WTC11 (cell line): Measurements from ENCODE around the gene MAPKAPK3. TPM values are rescaled to one million over a fixed set of nuclear protein-coding genes. Genes with fewer than 3 reads are reported as not detected.

ENCODE experiments used
- ATAC-seq: fragments of 200-7000 bp; cut with Tn5 transposase; 2 replicates; pipeline ENCODE4 v1.10.0; 2021; ENCODE audit warnings: mild to moderate bottlenecking, moderate library complexity
- CTCF ChIA-PET: fragments of 300-600 bp; sonication (Branson Sonifier 250); formaldehyde crosslinking; loops from one replicate; lab custom pipeline; 2021; ENCODE audit warnings: antibody characterized with exemption; lab: Charles Lee
- POLR2A ChIA-PET: fragments of 350-600 bp; sonication (Branson Sonifier 250); formaldehyde crosslinking; loops from one replicate; lab custom pipeline; 2021; ENCODE audit warnings: antibody characterized with exemption; lab: Charles Lee
- DNase-seq: peaks from one replicate; pipeline ENCODE4 v3.0.0; 2021; ENCODE audit warnings: low spot score
- H3K27ac Mint-ChIP-seq: 2 replicates; pipeline ENCODE4 v1.8.0; 2021; ENCODE audit warnings: mixed read lengths
- H3K27me3 Mint-ChIP-seq: 2 replicates; pipeline ENCODE4 v1.8.0; 2021; ENCODE audit warnings: low read depth, mild to moderate bottlenecking, moderate library complexity, mixed read lengths
- H3K36me3 Mint-ChIP-seq: 2 replicates; pipeline ENCODE4 v1.8.0; 2021; ENCODE audit warnings: mixed read lengths
- H3K4me1 Mint-ChIP-seq: 2 replicates; pipeline ENCODE4 v1.8.0; 2022; ENCODE audit warnings: mixed read lengths
- H3K4me3 Mint-ChIP-seq: 2 replicates; pipeline ENCODE4 v1.8.0; 2021; ENCODE audit warnings: mild to moderate bottlenecking, moderate library complexity, mixed read lengths
- H3K9me3 Mint-ChIP-seq: 2 replicates; pipeline ENCODE4 v1.8.0; 2021; ENCODE audit warnings: mixed read lengths
- CREM ChIP-seq: sonication (generic); formaldehyde crosslinking; IDR thresholded peaks from 2 replicates; pipeline ENCODE4 v1.8.1; 2022; ENCODE audit warnings: mild to moderate bottlenecking, missing genetic modification reagents, moderate library complexity
- FOXP1 ChIP-seq: sonication (generic); formaldehyde crosslinking; IDR thresholded peaks from 2 replicates; pipeline ENCODE4 v1.8.0; 2022; ENCODE audit warnings: missing genetic modification reagents, mild to moderate bottlenecking, moderate library complexity, borderline replicate concordance
- GABPB1 ChIP-seq: sonication (generic); formaldehyde crosslinking; IDR thresholded peaks from 2 replicates; pipeline ENCODE4 v1.8.1; 2023; ENCODE audit warnings: mild to moderate bottlenecking, missing genetic modification reagents
- GTF2I ChIP-seq: fragments of 250-450 bp; sonication (Bioruptor Pico); conservative IDR thresholded peaks from 2 replicates; pipeline ENCODE4 v1.4.0; 2021; ENCODE audit warnings: mild to moderate bottlenecking
- NR1H2 ChIP-seq: sonication (generic); formaldehyde crosslinking; IDR thresholded peaks from 2 replicates; pipeline ENCODE4 v1.9.0; 2021; ENCODE audit warnings: mild to moderate bottlenecking, moderate library complexity, missing genetic modification reagents
- RELA ChIP-seq: sonication (generic); formaldehyde crosslinking; IDR thresholded peaks from 2 replicates; pipeline ENCODE4 v1.8.1; 2022; ENCODE audit warnings: missing genetic modification reagents, mild to moderate bottlenecking, borderline replicate concordance
- SOX15 ChIP-seq: fragments of 250-450 bp; sonication (Bioruptor Pico); IDR thresholded peaks from 2 replicates; pipeline ENCODE4 v1.9.0; 2021; ENCODE audit warnings: mild to moderate bottlenecking
- TCF7 ChIP-seq: sonication (generic); formaldehyde crosslinking; IDR thresholded peaks from 2 replicates; pipeline ENCODE4 v1.8.0; 2022; ENCODE audit warnings: mild to moderate bottlenecking, low read depth, missing genetic modification reagents, moderate library complexity
- ZBTB21 ChIP-seq: sonication (generic); formaldehyde crosslinking; IDR thresholded peaks from 2 replicates; pipeline ENCODE4 v1.8.1; 2023; ENCODE audit warnings: mild to moderate bottlenecking, missing genetic modification reagents, borderline replicate concordance
- ZNF232 ChIP-seq: sonication (generic); formaldehyde crosslinking; IDR thresholded peaks from 2 replicates; pipeline ENCODE4 v1.8.0; 2022; ENCODE audit warnings: mild to moderate bottlenecking, missing genetic modification reagents
- ZNF317 ChIP-seq: sonication (generic); formaldehyde crosslinking; IDR thresholded peaks from 2 replicates; pipeline ENCODE4 v1.8.1; 2023; ENCODE audit warnings: low read depth, mild to moderate bottlenecking, moderate library complexity, missing genetic modification reagents, borderline replicate concordance
- total RNA-seq: library from RNA; stranded (reverse); gene quantifications from 3 replicates; pipeline ENCODE4 v1.2.3, GENCODE V29; 2021
- TF ChIP-seq, protein P1 (sequence below): sonication (generic); formaldehyde crosslinking; IDR thresholded peaks from 2 replicates; pipeline ENCODE4 v1.8.0; 2022; ENCODE audit warnings: missing genetic modification reagents
- TF ChIP-seq, protein P2 (sequence below): sonication (generic); formaldehyde crosslinking; conservative IDR thresholded peaks from 2 replicates; pipeline ENCODE4 v1.8.1; 2022; ENCODE audit warnings: mild to moderate bottlenecking, missing genetic modification reagents
- TF ChIP-seq, protein P3 (sequence below): fragments of 250-450 bp; sonication (Bioruptor Pico); conservative IDR thresholded peaks from 2 replicates; pipeline ENCODE4 v1.9.0; 2021; ENCODE audit warnings: mild to moderate bottlenecking
- TF ChIP-seq, protein P4 (sequence below): sonication (generic); formaldehyde crosslinking; IDR thresholded peaks from 2 replicates; pipeline ENCODE4 v1.8.1; 2023; ENCODE audit warnings: mild to moderate bottlenecking, missing genetic modification reagents, borderline replicate concordance
- TF ChIP-seq, protein P5 (sequence below): sonication (generic); formaldehyde crosslinking; IDR thresholded peaks from 2 replicates; pipeline ENCODE4 v1.8.1; 2022; ENCODE audit warnings: low read depth, mild to moderate bottlenecking, moderate library complexity, missing genetic modification reagents, borderline replicate concordance

MAPKAPK3 gene
- total RNA-seq, 1 experiment from 2014 or later, result 60.2 TPM

- no peak overlapping the region for H3K27ac Mint-ChIP-seq
- ChIA-PET POLR2A (no interaction called here), CTCF (interaction anchor here (0.9 to 4.4 kb wide), 5 partner anchors 18 to 276 kb away, joined by 3 to 70 read pairs (median 4); partner anchors contain the start of gene C3orf18)
- H3K36me3 Mint-ChIP-seq, result no peaks in the 10 kb centered on the region
- no peak overlapping the region for H3K4me3 Mint-ChIP-seq
- H3K27me3 Mint-ChIP-seq, result peaks cover 42% of the 10 kb centered on the region
- H3K9me3 Mint-ChIP-seq, result no peaks in the 10 kb centered on the region
- peaks cover 14% of the 10 kb centered on the region for H3K4me1 Mint-ChIP-seq
- ATAC-seq (no peak), DNase-seq (no peak)
- TF ChIP-seq, protein P1, sequence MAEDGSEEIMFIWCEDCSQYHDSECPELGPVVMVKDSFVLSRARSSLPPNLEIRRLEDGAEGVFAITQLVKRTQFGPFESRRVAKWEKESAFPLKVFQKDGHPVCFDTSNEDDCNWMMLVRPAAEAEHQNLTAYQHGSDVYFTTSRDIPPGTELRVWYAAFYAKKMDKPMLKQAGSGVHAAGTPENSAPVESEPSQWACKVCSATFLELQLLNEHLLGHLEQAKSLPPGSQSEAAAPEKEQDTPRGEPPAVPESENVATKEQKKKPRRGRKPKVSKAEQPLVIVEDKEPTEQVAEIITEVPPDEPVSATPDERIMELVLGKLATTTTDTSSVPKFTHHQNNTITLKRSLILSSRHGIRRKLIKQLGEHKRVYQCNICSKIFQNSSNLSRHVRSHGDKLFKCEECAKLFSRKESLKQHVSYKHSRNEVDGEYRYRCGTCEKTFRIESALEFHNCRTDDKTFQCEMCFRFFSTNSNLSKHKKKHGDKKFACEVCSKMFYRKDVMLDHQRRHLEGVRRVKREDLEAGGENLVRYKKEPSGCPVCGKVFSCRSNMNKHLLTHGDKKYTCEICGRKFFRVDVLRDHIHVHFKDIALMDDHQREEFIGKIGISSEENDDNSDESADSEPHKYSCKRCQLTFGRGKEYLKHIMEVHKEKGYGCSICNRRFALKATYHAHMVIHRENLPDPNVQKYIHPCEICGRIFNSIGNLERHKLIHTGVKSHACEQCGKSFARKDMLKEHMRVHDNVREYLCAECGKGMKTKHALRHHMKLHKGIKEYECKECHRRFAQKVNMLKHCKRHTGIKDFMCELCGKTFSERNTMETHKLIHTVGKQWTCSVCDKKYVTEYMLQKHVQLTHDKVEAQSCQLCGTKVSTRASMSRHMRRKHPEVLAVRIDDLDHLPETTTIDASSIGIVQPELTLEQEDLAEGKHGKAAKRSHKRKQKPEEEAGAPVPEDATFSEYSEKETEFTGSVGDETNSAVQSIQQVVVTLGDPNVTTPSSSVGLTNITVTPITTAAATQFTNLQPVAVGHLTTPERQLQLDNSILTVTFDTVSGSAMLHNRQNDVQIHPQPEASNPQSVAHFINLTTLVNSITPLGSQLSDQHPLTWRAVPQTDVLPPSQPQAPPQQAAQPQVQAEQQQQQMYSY, result no peak
- TF ChIP-seq, protein P2, sequence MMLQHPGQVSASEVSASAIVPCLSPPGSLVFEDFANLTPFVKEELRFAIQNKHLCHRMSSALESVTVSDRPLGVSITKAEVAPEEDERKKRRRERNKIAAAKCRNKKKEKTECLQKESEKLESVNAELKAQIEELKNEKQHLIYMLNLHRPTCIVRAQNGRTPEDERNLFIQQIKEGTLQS, result no peak
- TF ChIP-seq CREM (no peak), RELA (no peak), SOX15 (CRISPR knock-in tag) (no peak), FOXP1 (CRISPR knock-in tag) (no peak), GTF2I (no peak), GABPB1 (no peak)
- TF ChIP-seq, protein P3, sequence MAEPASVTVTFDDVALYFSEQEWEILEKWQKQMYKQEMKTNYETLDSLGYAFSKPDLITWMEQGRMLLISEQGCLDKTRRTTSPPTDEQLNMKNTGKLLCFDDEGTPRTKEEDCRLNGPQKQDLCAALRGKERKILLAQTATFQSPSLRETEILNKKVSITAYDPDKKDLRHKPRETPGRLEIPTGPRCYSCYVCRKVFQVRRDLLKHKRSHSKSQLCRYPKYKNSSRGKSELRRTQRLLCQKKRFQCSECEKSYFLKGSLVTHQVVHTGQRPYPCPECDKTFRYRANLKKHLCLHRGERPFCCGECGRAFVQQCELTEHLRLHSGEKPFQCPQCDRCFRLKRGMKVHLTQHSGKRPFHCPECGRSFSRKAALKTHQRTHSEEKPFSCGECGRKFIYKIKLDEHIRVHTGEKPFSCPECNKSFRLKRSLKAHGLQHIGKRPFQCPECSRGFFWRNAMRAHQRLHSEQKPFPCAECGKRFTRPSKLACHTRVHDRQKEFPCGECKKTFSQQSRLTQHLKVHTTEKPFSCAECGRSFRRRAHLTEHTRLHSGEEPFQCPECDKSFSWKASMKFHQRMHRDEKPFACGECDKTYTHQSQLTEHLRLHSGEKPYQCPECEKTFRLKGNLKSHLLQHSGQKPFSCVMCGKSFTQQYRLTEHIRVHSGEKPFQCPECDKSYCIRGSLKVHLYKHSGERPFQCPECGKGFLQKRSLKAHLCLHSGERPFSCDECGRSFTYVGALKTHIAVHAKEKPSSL (CRISPR knock-in tag), result no peak
Observed at GRCh38 chr3:50609071-50609762, 7.7 kb upstream of the MAPKAPK3 start.

DNA sequence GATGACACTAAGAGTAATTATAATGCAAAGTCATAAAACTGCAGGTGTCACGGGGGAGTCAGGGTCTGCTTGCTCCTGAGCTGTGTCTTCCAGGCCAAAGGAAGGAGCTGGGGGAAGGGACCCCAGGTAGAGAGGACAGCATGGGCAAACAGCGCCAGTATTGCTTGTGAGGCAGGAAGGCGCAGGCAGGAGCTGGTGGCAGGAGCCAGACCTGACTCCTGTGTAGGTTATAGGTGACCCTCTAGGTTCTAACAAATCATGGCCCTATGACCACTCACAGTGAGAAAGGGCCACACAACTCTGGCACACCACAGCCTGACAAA, 7.2 kb upstream of the MAPKAPK3 start:
- H3K4me1 Mint-ChIP-seq, result peaks cover 14% of the 10 kb centered on the region
- ATAC-seq, result no peak
- TF ChIP-seq ZNF317 (CRISPR knock-in tag) (no peak), TCF7 (CRISPR knock-in tag) (no peak), ZNF232 (CRISPR knock-in tag) (no peak), ZBTB21 (no peak), NR1H2 (CRISPR knock-in tag) (no peak)
- TF ChIP-seq, protein P4, sequence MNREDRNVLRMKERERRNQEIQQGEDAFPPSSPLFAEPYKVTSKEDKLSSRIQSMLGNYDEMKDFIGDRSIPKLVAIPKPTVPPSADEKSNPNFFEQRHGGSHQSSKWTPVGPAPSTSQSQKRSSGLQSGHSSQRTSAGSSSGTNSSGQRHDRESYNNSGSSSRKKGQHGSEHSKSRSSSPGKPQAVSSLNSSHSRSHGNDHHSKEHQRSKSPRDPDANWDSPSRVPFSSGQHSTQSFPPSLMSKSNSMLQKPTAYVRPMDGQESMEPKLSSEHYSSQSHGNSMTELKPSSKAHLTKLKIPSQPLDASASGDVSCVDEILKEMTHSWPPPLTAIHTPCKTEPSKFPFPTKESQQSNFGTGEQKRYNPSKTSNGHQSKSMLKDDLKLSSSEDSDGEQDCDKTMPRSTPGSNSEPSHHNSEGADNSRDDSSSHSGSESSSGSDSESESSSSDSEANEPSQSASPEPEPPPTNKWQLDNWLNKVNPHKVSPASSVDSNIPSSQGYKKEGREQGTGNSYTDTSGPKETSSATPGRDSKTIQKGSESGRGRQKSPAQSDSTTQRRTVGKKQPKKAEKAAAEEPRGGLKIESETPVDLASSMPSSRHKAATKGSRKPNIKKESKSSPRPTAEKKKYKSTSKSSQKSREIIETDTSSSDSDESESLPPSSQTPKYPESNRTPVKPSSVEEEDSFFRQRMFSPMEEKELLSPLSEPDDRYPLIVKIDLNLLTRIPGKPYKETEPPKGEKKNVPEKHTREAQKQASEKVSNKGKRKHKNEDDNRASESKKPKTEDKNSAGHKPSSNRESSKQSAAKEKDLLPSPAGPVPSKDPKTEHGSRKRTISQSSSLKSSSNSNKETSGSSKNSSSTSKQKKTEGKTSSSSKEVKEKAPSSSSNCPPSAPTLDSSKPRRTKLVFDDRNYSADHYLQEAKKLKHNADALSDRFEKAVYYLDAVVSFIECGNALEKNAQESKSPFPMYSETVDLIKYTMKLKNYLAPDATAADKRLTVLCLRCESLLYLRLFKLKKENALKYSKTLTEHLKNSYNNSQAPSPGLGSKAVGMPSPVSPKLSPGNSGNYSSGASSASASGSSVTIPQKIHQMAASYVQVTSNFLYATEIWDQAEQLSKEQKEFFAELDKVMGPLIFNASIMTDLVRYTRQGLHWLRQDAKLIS, result no peak
- TF ChIP-seq, protein P5, sequence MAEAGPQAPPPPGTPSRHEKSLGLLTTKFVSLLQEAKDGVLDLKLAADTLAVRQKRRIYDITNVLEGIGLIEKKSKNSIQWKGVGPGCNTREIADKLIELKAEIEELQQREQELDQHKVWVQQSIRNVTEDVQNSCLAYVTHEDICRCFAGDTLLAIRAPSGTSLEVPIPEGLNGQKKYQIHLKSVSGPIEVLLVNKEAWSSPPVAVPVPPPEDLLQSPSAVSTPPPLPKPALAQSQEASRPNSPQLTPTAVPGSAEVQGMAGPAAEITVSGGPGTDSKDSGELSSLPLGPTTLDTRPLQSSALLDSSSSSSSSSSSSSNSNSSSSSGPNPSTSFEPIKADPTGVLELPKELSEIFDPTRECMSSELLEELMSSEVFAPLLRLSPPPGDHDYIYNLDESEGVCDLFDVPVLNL (CRISPR knock-in tag), result no peak
- H3K36me3 Mint-ChIP-seq, result no peaks in the 10 kb centered on the region
- DNase-seq, result no peak
- H3K4me3 Mint-ChIP-seq, result no peak overlapping the region
- peaks cover 42% of the 10 kb centered on the region for H3K27me3 Mint-ChIP-seq
- H3K9me3 Mint-ChIP-seq, result no peaks in the 10 kb centered on the region
- no peak overlapping the region for H3K27ac Mint-ChIP-seq
- ChIA-PET CTCF (interaction anchor here (0.6 to 4.4 kb wide), 6 partner anchors 19 to 276 kb away, joined by 3 to 70 read pairs (median 4); partner anchors contain the start of genes C3orf18 and NPRL2), POLR2A (no interaction called here)
